ENCODE measurements around the gene CCS.

CCS gene

GRCh38 chr11:66617155-66617834 is 24.3 kb downstream of the CCS start:
- H3K9ac ChIP-seq (ENCODE audit: low read length) = peak overlapping the region; percentile 93
- peak; percentile 79 for DNase-seq (ENCODE audit: low read depth)

DNA sequence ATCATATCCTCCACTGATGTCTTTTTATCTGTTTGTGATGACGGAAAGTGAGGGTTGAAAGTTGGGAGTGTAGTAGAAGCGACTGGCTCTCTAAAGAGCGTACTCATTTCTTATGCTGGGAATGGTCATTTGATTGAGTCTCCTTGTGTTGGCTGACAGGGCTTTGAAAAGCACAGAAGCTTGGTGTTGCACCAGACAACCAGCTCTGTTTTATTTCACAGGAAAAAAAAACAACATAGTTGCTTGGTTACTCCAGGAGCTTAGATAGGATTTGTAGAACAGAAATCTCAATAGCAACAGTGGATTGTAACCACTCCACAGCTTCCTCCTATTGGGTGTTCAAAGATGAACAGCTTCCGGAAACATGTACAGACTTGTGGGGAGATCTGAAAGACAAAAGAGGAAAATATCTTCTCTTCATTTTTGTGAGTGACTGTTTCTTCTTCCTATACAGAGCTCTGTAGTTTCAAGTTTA is 26.1 kb downstream of the CCS start:
- peak; percentile 83 for DNase-seq (ENCODE audit: low read depth)
- Histone ChIP-seq H3K9me3 (ENCODE audit: control insufficient read depth, low read length) (no peaks in the 10 kb centered on the region), H3K27me3 (replicated peaks; ENCODE audit: control insufficient read depth, insufficient read depth, low read length) (no peaks in the 10 kb centered on the region), H3K9ac (ENCODE audit: low read length) (peak overlapping the region; percentile 93), H3K4me3 (ENCODE audit: low read length) (peak overlapping the region; percentile 89), H3K4me1 (ENCODE audit: control insufficient read depth, insufficient read depth, low read length) (peaks cover 39% of the 10 kb centered on the region), H3K36me3 (ENCODE audit: control insufficient read depth, insufficient read depth, low read length, severe bottlenecking) (peaks cover 19% of the 10 kb centered on the region)

More at GRCh38 chr11:66617155-66617834, 24.3 kb downstream of the CCS start:
- Histone ChIP-seq H3K4me1 (ENCODE audit: control insufficient read depth, insufficient read depth, low read length) (peaks cover 28% of the 10 kb centered on the region), H3K27me3 (replicated peaks; ENCODE audit: control insufficient read depth, insufficient read depth, low read length) (no peaks in the 10 kb centered on the region), H3K9me3 (ENCODE audit: control insufficient read depth, low read length) (no peaks in the 10 kb centered on the region), H3K4me3 (ENCODE audit: low read length) (peak overlapping the region; percentile 89), H3K36me3 (ENCODE audit: control insufficient read depth, insufficient read depth, low read length, severe bottlenecking) (peaks cover under 1% of the 10 kb centered on the region)

DNA sequence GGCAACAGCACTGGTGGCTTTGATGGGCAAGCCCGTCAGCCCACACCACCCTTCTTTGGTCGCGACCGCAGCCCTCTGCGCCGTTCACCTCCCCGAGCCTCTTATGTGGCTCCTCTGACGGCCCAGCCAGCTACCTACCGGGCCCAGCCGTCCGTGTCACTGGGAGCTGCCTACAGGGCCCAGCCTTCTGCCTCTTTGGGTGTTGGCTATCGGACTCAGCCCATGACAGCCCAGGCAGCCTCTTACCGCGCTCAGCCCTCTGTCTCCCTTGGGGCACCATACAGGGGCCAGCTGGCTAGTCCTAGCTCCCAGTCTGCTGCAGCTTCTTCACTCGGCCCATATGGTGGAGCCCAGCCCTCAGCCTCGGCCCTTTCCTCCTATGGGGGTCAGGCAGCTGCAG is 31.5 kb downstream of the CCS start:
- peaks cover 24% of the 10 kb centered on the region for H3K4me1 ChIP-seq (ENCODE audit: control insufficient read depth, insufficient read depth, low read length)
- no peak overlapping the region for H3K4me3 ChIP-seq (ENCODE audit: low read length)
- no peak for DNase-seq (ENCODE audit: low read depth)
- no peaks in the 10 kb centered on the region for H3K27me3 ChIP-seq (replicated peaks; ENCODE audit: control insufficient read depth, insufficient read depth, low read length)
- peaks cover 72% of the 10 kb centered on the region for H3K36me3 ChIP-seq (ENCODE audit: control insufficient read depth, insufficient read depth, low read length, severe bottlenecking)
- H3K9me3 ChIP-seq (ENCODE audit: control insufficient read depth, low read length) = no peaks in the 10 kb centered on the region
- H3K9ac ChIP-seq (ENCODE audit: low read length) = no peak overlapping the region

- Histone ChIP-seq H3K27me3 (replicated peaks; ENCODE audit: control insufficient read depth, insufficient read depth, low read length) (no peaks in the 10 kb centered on the region), H3K4me3 (ENCODE audit: low read length) (no peak overlapping the region), H3K4me1 (ENCODE audit: control insufficient read depth, insufficient read depth, low read length) (peaks cover 19% of the 10 kb centered on the region), H3K9me3 (ENCODE audit: control insufficient read depth, low read length) (no peaks in the 10 kb centered on the region), H3K36me3 (ENCODE audit: control insufficient read depth, insufficient read depth, low read length, severe bottlenecking) (peaks cover 80% of the 10 kb centered on the region), H3K9ac (ENCODE audit: low read length) (no peak overlapping the region)
- no peak for DNase-seq (ENCODE audit: low read depth)
Observed at GRCh38 chr11:66625041-66625751, 32.2 kb downstream of the CCS start.

- Histone ChIP-seq H3K9me3 (ENCODE audit: control insufficient read depth, low read length) (no peaks in the 10 kb centered on the region), H3K27me3 (replicated peaks; ENCODE audit: control insufficient read depth, insufficient read depth, low read length) (no peaks in the 10 kb centered on the region), H3K4me3 (ENCODE audit: low read length) (no peak overlapping the region), H3K9ac (ENCODE audit: low read length) (no peak overlapping the region), H3K36me3 (ENCODE audit: control insufficient read depth, insufficient read depth, low read length, severe bottlenecking) (peaks cover 80% of the 10 kb centered on the region), H3K4me1 (ENCODE audit: control insufficient read depth, insufficient read depth, low read length) (peaks cover 15% of the 10 kb centered on the region)
- DNase-seq (ENCODE audit: low read depth) = no peak
Observed at GRCh38 chr11:66625752-66626149, 32.8 kb downstream of the CCS start.

GRCh38 chr11:66626382-66626781 is 33.4 kb downstream of the CCS start:
- Histone ChIP-seq H3K9ac (ENCODE audit: low read length) (no peak overlapping the region), H3K9me3 (ENCODE audit: control insufficient read depth, low read length) (no peaks in the 10 kb centered on the region), H3K36me3 (ENCODE audit: control insufficient read depth, insufficient read depth, low read length, severe bottlenecking) (peaks cover 80% of the 10 kb centered on the region), H3K4me3 (ENCODE audit: low read length) (no peak overlapping the region), H3K4me1 (ENCODE audit: control insufficient read depth, insufficient read depth, low read length) (peaks cover 11% of the 10 kb centered on the region), H3K27me3 (replicated peaks; ENCODE audit: control insufficient read depth, insufficient read depth, low read length) (no peaks in the 10 kb centered on the region)
- no peak for DNase-seq (ENCODE audit: low read depth)

- Histone ChIP-seq H3K4me1 (ENCODE audit: control insufficient read depth, insufficient read depth, low read length) (peaks cover 11% of the 10 kb centered on the region), H3K36me3 (ENCODE audit: control insufficient read depth, insufficient read depth, low read length, severe bottlenecking) (peaks cover 80% of the 10 kb centered on the region), H3K4me3 (ENCODE audit: low read length) (no peak overlapping the region), H3K27me3 (replicated peaks; ENCODE audit: control insufficient read depth, insufficient read depth, low read length) (no peaks in the 10 kb centered on the region), H3K9me3 (ENCODE audit: control insufficient read depth, low read length) (no peaks in the 10 kb centered on the region), H3K9ac (ENCODE audit: low read length) (no peak overlapping the region)
- no peak for DNase-seq (ENCODE audit: low read depth)
Observed at GRCh38 chr11:66626926-66627325, 33.9 kb downstream of the CCS start.

GRCh38 chr11:66628061-66628603 is 35.1 kb downstream of the CCS start:
- H3K4me3 ChIP-seq (ENCODE audit: low read length) = no peak overlapping the region
- H3K36me3 ChIP-seq (ENCODE audit: control insufficient read depth, insufficient read depth, low read length, severe bottlenecking) = peaks cover 72% of the 10 kb centered on the region
- H3K27me3 ChIP-seq (replicated peaks; ENCODE audit: control insufficient read depth, insufficient read depth, low read length) = no peaks in the 10 kb centered on the region
- peaks cover 10% of the 10 kb centered on the region for H3K4me1 ChIP-seq (ENCODE audit: control insufficient read depth, insufficient read depth, low read length)
- no peak overlapping the region for H3K9ac ChIP-seq (ENCODE audit: low read length)
- H3K9me3 ChIP-seq (ENCODE audit: control insufficient read depth, low read length) = no peaks in the 10 kb centered on the region
- no peak for DNase-seq (ENCODE audit: low read depth)

DNA sequence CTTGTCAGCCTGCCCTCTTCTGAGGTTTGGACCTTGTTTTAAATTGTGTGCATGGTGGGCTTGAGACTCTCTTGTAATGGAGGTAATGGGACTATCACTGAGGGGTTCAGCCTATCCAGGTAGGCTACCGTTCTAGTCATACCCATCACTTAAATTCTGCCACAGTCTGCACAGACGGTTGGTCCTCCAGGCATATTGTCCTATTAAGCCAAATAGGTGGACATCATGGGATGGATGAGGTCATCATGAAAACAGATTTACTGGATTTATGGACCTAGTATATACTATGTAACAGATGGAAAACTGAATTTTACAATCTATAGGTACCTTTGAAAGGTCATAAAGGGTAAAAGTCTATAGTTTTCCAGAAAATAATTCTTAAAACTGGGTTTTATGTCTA is 36.4 kb downstream of the CCS start:
- Histone ChIP-seq H3K9me3 (ENCODE audit: control insufficient read depth, low read length) (no peaks in the 10 kb centered on the region), H3K9ac (ENCODE audit: low read length) (no peak overlapping the region), H3K4me1 (ENCODE audit: control insufficient read depth, insufficient read depth, low read length) (no peaks in the 10 kb centered on the region), H3K36me3 (ENCODE audit: control insufficient read depth, insufficient read depth, low read length, severe bottlenecking) (peaks cover 68% of the 10 kb centered on the region), H3K27me3 (replicated peaks; ENCODE audit: control insufficient read depth, insufficient read depth, low read length) (no peaks in the 10 kb centered on the region), H3K4me3 (ENCODE audit: low read length) (no peak overlapping the region)
- DNase-seq (ENCODE audit: low read depth) = no peak

GRCh38 chr11:66631883-66632282 is 38.9 kb downstream of the CCS start:
- no peak for DNase-seq (ENCODE audit: low read depth)
- H3K9ac ChIP-seq (ENCODE audit: low read length) = no peak overlapping the region
- no peaks in the 10 kb centered on the region for H3K4me1 ChIP-seq (ENCODE audit: control insufficient read depth, insufficient read depth, low read length)
- H3K9me3 ChIP-seq (ENCODE audit: control insufficient read depth, low read length) = no peaks in the 10 kb centered on the region
- peaks cover 51% of the 10 kb centered on the region for H3K36me3 ChIP-seq (ENCODE audit: control insufficient read depth, insufficient read depth, low read length, severe bottlenecking)
- H3K27me3 ChIP-seq (replicated peaks; ENCODE audit: control insufficient read depth, insufficient read depth, low read length) = no peaks in the 10 kb centered on the region
- H3K4me3 ChIP-seq (ENCODE audit: low read length) = no peak overlapping the region

- Histone ChIP-seq H3K36me3 (ENCODE audit: control insufficient read depth, insufficient read depth, low read length, severe bottlenecking) (peaks cover 40% of the 10 kb centered on the region), H3K9me3 (ENCODE audit: control insufficient read depth, low read length) (no peaks in the 10 kb centered on the region), H3K4me3 (ENCODE audit: low read length) (no peak overlapping the region), H3K27me3 (replicated peaks; ENCODE audit: control insufficient read depth, insufficient read depth, low read length) (no peaks in the 10 kb centered on the region), H3K4me1 (ENCODE audit: control insufficient read depth, insufficient read depth, low read length) (peaks cover 7% of the 10 kb centered on the region), H3K9ac (ENCODE audit: low read length) (no peak overlapping the region)
- no peak for DNase-seq (ENCODE audit: low read depth)
Observed at GRCh38 chr11:66632952-66633351, 40.0 kb downstream of the CCS start.
